Measurements from ENCODE around the gene TCF20.

Gene TCF20

GRCh38 chr22:42256930-42257329 lies 13.5 kb downstream of the TCF20 start:
- DNase-seq (ENCODE audit: low read depth, low spot score): no peak
- no peaks in the 10 kb centered on the region for H3K36me3 ChIP-seq (ENCODE audit: insufficient read depth, insufficient read length, low read length)
- no peak overlapping the region for H3K9ac ChIP-seq (ENCODE audit: insufficient read length, low read depth)
- no peaks in the 10 kb centered on the region for H3K9me3 ChIP-seq (ENCODE audit: insufficient read depth, low read length)
- H3K27me3 ChIP-seq (ENCODE audit: insufficient read depth, insufficient read length): no peaks in the 10 kb centered on the region
- no peaks in the 10 kb centered on the region for H3K4me1 ChIP-seq (ENCODE audit: insufficient read depth, insufficient read length)
- TF ChIP-seq ZNF274 (IDR thresholded peaks at IDR 0.05; ENCODE audit: low read depth, low read length) (no peak), YY1 (IDR thresholded peaks at IDR 0.05; ENCODE audit: insufficient read depth, insufficient read length) (no peak), SUZ12 (IDR thresholded peaks at IDR 0.05; ENCODE audit: extremely low read depth, insufficient read depth, insufficient read length) (no peak)
- no peak overlapping the region for H3K4me3 ChIP-seq (ENCODE audit: insufficient read length, low read depth)

DNA sequence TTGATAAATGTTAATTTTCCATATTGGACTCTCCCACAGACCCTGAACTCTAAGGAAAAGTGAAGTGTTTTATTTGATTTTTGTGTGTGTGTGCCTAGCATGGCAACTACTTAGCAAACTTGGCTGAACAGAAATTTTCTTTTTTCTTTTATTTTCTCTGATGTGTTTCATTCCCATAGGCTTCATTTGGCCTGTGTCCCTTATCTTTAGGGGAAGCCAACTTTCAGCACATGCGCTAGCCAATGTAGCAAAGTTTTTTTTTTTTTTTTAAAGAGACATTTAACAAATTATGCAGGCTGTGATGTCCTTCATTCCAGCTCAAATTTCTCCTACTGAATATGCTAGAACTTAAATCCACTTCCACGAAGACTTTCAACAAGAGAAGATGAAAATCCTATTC lies 14.2 kb downstream of the TCF20 start:
- Histone ChIP-seq H3K27me3 (ENCODE audit: insufficient read depth, insufficient read length) (no peaks in the 10 kb centered on the region), H3K4me1 (ENCODE audit: insufficient read depth, insufficient read length) (no peaks in the 10 kb centered on the region), H3K4me3 (ENCODE audit: insufficient read length, low read depth) (no peak overlapping the region), H3K36me3 (ENCODE audit: insufficient read depth, insufficient read length, low read length) (no peaks in the 10 kb centered on the region), H3K9ac (ENCODE audit: insufficient read length, low read depth) (no peak overlapping the region), H3K9me3 (ENCODE audit: insufficient read depth, low read length) (no peaks in the 10 kb centered on the region)
- no peak for DNase-seq (ENCODE audit: low read depth, low spot score)
- TF ChIP-seq YY1 (IDR thresholded peaks at IDR 0.05; ENCODE audit: insufficient read depth, insufficient read length): no peak
- TF ChIP-seq SUZ12 (IDR thresholded peaks at IDR 0.05; ENCODE audit: extremely low read depth, insufficient read depth, insufficient read length): no peak
- no peak for TF ChIP-seq ZNF274 (IDR thresholded peaks at IDR 0.05; ENCODE audit: low read depth, low read length)

GRCh38 chr22:42249831-42250230 lies 20.6 kb downstream of the TCF20 start:
- H3K4me3 ChIP-seq (ENCODE audit: insufficient read length, low read depth): no peak overlapping the region
- no peaks in the 10 kb centered on the region for H3K27me3 ChIP-seq (ENCODE audit: insufficient read depth, insufficient read length)
- H3K36me3 ChIP-seq (ENCODE audit: insufficient read depth, insufficient read length, low read length): no peaks in the 10 kb centered on the region
- no peaks in the 10 kb centered on the region for H3K9me3 ChIP-seq (ENCODE audit: insufficient read depth, low read length)
- no peak overlapping the region for H3K9ac ChIP-seq (ENCODE audit: insufficient read length, low read depth)
- DNase-seq (ENCODE audit: low read depth, low spot score): no peak
- no peaks in the 10 kb centered on the region for H3K4me1 ChIP-seq (ENCODE audit: insufficient read depth, insufficient read length)
- TF ChIP-seq ZNF274 (IDR thresholded peaks at IDR 0.05; ENCODE audit: low read depth, low read length): no peak
- no peak for TF ChIP-seq SUZ12 (IDR thresholded peaks at IDR 0.05; ENCODE audit: extremely low read depth, insufficient read depth, insufficient read length)
- TF ChIP-seq YY1 (IDR thresholded peaks at IDR 0.05; ENCODE audit: insufficient read depth, insufficient read length): no peak

DNA sequence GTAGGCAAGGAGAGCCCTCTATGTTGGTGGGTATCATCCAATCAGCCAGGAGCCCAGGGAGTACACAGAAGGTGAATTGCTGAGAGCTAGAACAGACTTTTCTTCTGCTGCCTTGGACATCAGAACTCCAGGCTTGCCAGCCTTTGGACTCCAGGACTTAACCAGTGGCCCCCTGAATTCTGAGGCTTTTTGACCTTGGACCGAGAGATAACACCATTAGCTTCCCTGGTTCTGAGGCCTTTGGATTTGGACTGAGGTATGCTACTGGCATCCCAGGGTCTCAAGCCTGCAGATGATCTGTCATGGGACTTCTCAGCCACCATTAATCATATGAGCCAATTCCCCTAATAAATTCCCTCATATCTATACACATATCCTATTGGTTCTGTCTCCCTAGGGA lies 21.5 kb downstream of the TCF20 start:
- H3K27me3 ChIP-seq (ENCODE audit: insufficient read depth, insufficient read length): no peaks in the 10 kb centered on the region
- TF ChIP-seq ZNF274 (IDR thresholded peaks at IDR 0.05; ENCODE audit: low read depth, low read length) (no peak), YY1 (IDR thresholded peaks at IDR 0.05; ENCODE audit: insufficient read depth, insufficient read length) (no peak), SUZ12 (IDR thresholded peaks at IDR 0.05; ENCODE audit: extremely low read depth, insufficient read depth, insufficient read length) (no peak)

GRCh38 chr22:42247596-42247995 lies 22.9 kb downstream of the TCF20 start:
- Histone ChIP-seq H3K9ac (ENCODE audit: insufficient read length, low read depth) (no peak overlapping the region), H3K27me3 (ENCODE audit: insufficient read depth, insufficient read length) (no peaks in the 10 kb centered on the region), H3K36me3 (ENCODE audit: insufficient read depth, insufficient read length, low read length) (peaks cover 3% of the 10 kb centered on the region), H3K4me3 (ENCODE audit: insufficient read length, low read depth) (no peak overlapping the region), H3K9me3 (ENCODE audit: insufficient read depth, low read length) (no peaks in the 10 kb centered on the region), H3K4me1 (ENCODE audit: insufficient read depth, insufficient read length) (no peaks in the 10 kb centered on the region)
- TF ChIP-seq ZNF274 (IDR thresholded peaks at IDR 0.05; ENCODE audit: low read depth, low read length): no peak
- TF ChIP-seq SUZ12 (IDR thresholded peaks at IDR 0.05; ENCODE audit: extremely low read depth, insufficient read depth, insufficient read length): no peak
- no peak for TF ChIP-seq YY1 (IDR thresholded peaks at IDR 0.05; ENCODE audit: insufficient read depth, insufficient read length)
- no peak for DNase-seq (ENCODE audit: low read depth, low spot score)

More for the DNA sequence above, 21.5 kb downstream of the TCF20 start:
- no peak for DNase-seq (ENCODE audit: low read depth, low spot score)
- Histone ChIP-seq H3K9ac (ENCODE audit: insufficient read length, low read depth) (no peak overlapping the region), H3K4me3 (ENCODE audit: insufficient read length, low read depth) (no peak overlapping the region), H3K9me3 (ENCODE audit: insufficient read depth, low read length) (no peaks in the 10 kb centered on the region), H3K36me3 (ENCODE audit: insufficient read depth, insufficient read length, low read length) (no peaks in the 10 kb centered on the region), H3K4me1 (ENCODE audit: insufficient read depth, insufficient read length) (no peaks in the 10 kb centered on the region)

DNA sequence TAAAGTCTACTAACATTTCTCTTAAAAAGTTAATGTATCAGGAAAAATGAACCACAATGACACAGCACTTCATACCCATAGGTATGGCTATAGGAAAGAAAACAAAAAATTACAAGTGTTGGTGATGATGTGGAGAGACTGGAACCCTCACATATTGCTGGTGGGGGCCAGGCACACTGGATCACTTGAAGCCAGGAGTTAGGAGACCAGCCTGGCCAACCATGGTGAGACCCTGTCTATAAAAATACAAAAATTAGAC lies 26.7 kb downstream of the TCF20 start:
- DNase-seq (ENCODE audit: low read depth, low spot score): no peak
- Histone ChIP-seq H3K4me3 (ENCODE audit: insufficient read length, low read depth) (no peak overlapping the region), H3K9me3 (ENCODE audit: insufficient read depth, low read length) (peaks cover under 1% of the 10 kb centered on the region; the same call in 1 of the 2 replicates), H3K36me3 (ENCODE audit: insufficient read depth, insufficient read length, low read length) (peaks cover 3% of the 10 kb centered on the region), H3K9ac (ENCODE audit: insufficient read length, low read depth) (no peak overlapping the region), H3K4me1 (ENCODE audit: insufficient read depth, insufficient read length) (no peaks in the 10 kb centered on the region), H3K27me3 (ENCODE audit: insufficient read depth, insufficient read length) (no peaks in the 10 kb centered on the region)
- TF ChIP-seq SUZ12 (IDR thresholded peaks at IDR 0.05; ENCODE audit: extremely low read depth, insufficient read depth, insufficient read length): no peak

DNA sequence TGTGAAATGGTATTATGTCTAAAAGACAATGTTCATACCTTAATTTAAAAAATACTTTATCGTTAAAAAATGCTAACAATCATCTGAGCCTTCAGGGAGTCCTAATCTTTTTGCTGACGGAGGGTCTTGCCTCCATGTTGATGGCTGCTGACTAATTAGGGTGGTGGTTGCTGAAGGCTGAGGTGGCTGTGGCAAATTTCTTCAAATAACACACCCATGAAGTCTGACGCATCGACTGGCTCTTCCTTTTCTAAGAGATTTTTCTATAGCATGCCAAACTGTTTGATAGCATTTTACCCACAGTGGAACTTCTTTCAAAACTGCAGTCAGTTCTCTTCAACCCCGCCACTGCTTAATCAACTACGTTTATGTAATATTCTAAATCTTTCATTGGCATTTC lies 33.6 kb downstream of the TCF20 start:
- Histone ChIP-seq H3K9ac (ENCODE audit: insufficient read length, low read depth) (no peak overlapping the region), H3K36me3 (ENCODE audit: insufficient read depth, insufficient read length, low read length) (no peaks in the 10 kb centered on the region), H3K4me3 (ENCODE audit: insufficient read length, low read depth) (no peak overlapping the region), H3K9me3 (ENCODE audit: insufficient read depth, low read length) (peaks cover 15% of the 10 kb centered on the region), H3K27me3 (ENCODE audit: insufficient read depth, insufficient read length) (no peaks in the 10 kb centered on the region), H3K4me1 (ENCODE audit: insufficient read depth, insufficient read length) (peaks cover 2% of the 10 kb centered on the region)
- DNase-seq (ENCODE audit: low read depth, low spot score): no peak
- TF ChIP-seq ZNF274 (IDR thresholded peaks at IDR 0.05; ENCODE audit: low read depth, low read length) (no peak), SUZ12 (IDR thresholded peaks at IDR 0.05; ENCODE audit: extremely low read depth, insufficient read depth, insufficient read length) (no peak), YY1 (IDR thresholded peaks at IDR 0.05; ENCODE audit: insufficient read depth, insufficient read length) (no peak)

GRCh38 chr22:42236268-42236667 lies 34.2 kb downstream of the TCF20 start:
- Histone ChIP-seq H3K9me3 (ENCODE audit: insufficient read depth, low read length) (peaks cover 15% of the 10 kb centered on the region), H3K36me3 (ENCODE audit: insufficient read depth, insufficient read length, low read length) (no peaks in the 10 kb centered on the region), H3K4me3 (ENCODE audit: insufficient read length, low read depth) (no peak overlapping the region), H3K4me1 (ENCODE audit: insufficient read depth, insufficient read length) (peaks cover 2% of the 10 kb centered on the region), H3K9ac (ENCODE audit: insufficient read length, low read depth) (no peak overlapping the region), H3K27me3 (ENCODE audit: insufficient read depth, insufficient read length) (no peaks in the 10 kb centered on the region)
- DNase-seq (ENCODE audit: low read depth, low spot score): no peak
- TF ChIP-seq YY1 (IDR thresholded peaks at IDR 0.05; ENCODE audit: insufficient read depth, insufficient read length) (no peak), SUZ12 (IDR thresholded peaks at IDR 0.05; ENCODE audit: extremely low read depth, insufficient read depth, insufficient read length) (no peak), ZNF274 (IDR thresholded peaks at IDR 0.05; ENCODE audit: low read depth, low read length) (no peak)

All from NT2/D1 (cell line).